GM18951 (cell line): ENCODE measurements around the gene BOLA1.

Experiments used
- POLR2A ChIP-seq: IDR thresholded peaks from 4 replicates; pipeline ENCODE4 v1.6.1; 2011; ENCODE audit warnings: mild to moderate bottlenecking; ENCODE audit not compliant: insufficient read length, insufficient read depth; ENCODE audit errors: extremely low read depth
- in situ Hi-C: fragments of 300-500 bp; cut with MboI; formaldehyde crosslinking; loops from one replicate; pipeline ENCODE4 v1.12.0; 2022; ENCODE audit warnings: low sequenced_read_pairs, mixed read lengths, inconsistent platforms; ENCODE audit not compliant: unreplicated experiment

The BOLA1 gene

DNA sequence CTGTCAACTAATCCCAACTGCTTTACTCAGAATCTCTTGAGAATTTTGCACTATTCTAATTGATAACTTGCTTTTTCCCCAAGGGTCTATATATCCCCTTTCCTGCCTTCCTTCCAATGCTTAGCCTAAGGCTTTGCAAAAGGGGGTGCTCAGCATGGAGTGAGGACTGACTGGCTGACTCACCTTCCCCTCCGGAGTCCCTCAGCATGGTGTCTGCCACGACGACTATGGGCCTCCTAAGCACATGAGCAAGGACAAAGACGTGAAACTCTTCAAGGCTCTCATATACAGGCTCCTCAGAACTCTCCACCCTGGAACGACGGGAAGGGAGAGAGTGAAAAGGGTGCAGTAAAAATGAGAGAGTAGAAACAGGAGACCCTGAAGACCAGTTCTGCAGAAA lies 50.5 kb downstream of the BOLA1 start:
- TF ChIP-seq POLR2A: no peak
- in situ Hi-C loops: no loop called here
